Body of pancreas (tissue), 4 donors: ENCODE data around the gene ADAMTS6.

Experiments used
- CTCF ChIP-seq, 7 experiments: fragments of 450-650 bp in 4 of 7; fragments of 200-600 bp in 3 of 7; sonication (generic) in 3 of 7; IDR thresholded peaks; one replicate each; pipeline ENCODE4 v1.5.1; 2016 to 2019; ENCODE audit warnings: antibody characterized with exemption in 7 of 7
- POLR2A ChIP-seq, 3 donors: fragments of 450-650 bp; IDR thresholded peaks; one replicate each; pipeline ENCODE4 v1.6.1; 2016; ENCODE audit warnings: antibody characterized with exemption in 3 of 3, mild to moderate bottlenecking in 2 of 3

GRCh38 chr5:65171645-65172044, 310.1 kb downstream of the ADAMTS6 start:
- TF ChIP-seq CTCF (IDR thresholded peaks at IDR 0.05) (no peak), POLR2A (IDR thresholded peaks at IDR 0.05) (no peak)
